ENCODE results near the gene SETD1B.

The SETD1B gene

DNA sequence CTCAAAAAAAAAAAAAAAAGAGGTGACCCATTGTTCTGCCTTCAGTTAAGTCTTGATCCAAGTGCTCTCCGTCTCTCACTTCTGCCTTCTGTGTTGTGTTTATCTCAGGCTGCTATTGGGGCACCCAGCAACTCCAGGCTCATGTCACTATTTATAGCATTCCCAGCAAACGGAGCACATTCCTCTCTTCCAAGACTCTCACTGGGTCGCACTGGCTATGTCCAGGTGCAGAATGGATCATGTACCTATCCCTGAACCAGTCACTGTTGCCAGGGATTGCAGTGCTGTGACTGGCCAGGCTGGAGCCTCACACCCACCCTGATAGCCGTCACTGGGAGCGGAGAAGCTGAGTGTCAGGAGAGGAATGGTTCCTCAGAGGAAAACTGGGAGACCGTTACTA is 41.5 kb upstream of the SETD1B start:
- Histone ChIP-seq H3K9me2 (replicated peaks; ENCODE audit: low read depth, low read length) (no peaks in the 10 kb centered on the region), H3K4me2 (ENCODE audit: low read depth, low read length, poor library complexity, severe bottlenecking) (no peak overlapping the region), H3K4me3 (ENCODE audit: low read length, poor library complexity, severe bottlenecking) (no peak overlapping the region), H3K79me2 (ENCODE audit: insufficient read depth, low read length) (no peaks in the 10 kb centered on the region), H3K36me3 (ENCODE audit: insufficient read depth, low read length) (no peaks in the 10 kb centered on the region), H3K9ac (ENCODE audit: low read depth, low read length, poor library complexity, severe bottlenecking) (no peak overlapping the region), H2AFZ (ENCODE audit: low read length) (no peak overlapping the region), H3F3A (ENCODE audit: low read depth) (no peaks in the 10 kb centered on the region), H3K27me3 (ENCODE audit: insufficient read depth, low read length, poor library complexity, severe bottlenecking) (no peaks in the 10 kb centered on the region), H3K4me1 (ENCODE audit: insufficient read depth, low read length, poor library complexity, severe bottlenecking) (peaks cover 4% of the 10 kb centered on the region), H4K20me1 (ENCODE audit: insufficient read depth, low read length, poor library complexity, severe bottlenecking) (no peaks in the 10 kb centered on the region), H3K9me3 (ENCODE audit: insufficient read depth, low read depth, low read length) (no peaks in the 10 kb centered on the region)
- TF ChIP-seq, protein P1, sequence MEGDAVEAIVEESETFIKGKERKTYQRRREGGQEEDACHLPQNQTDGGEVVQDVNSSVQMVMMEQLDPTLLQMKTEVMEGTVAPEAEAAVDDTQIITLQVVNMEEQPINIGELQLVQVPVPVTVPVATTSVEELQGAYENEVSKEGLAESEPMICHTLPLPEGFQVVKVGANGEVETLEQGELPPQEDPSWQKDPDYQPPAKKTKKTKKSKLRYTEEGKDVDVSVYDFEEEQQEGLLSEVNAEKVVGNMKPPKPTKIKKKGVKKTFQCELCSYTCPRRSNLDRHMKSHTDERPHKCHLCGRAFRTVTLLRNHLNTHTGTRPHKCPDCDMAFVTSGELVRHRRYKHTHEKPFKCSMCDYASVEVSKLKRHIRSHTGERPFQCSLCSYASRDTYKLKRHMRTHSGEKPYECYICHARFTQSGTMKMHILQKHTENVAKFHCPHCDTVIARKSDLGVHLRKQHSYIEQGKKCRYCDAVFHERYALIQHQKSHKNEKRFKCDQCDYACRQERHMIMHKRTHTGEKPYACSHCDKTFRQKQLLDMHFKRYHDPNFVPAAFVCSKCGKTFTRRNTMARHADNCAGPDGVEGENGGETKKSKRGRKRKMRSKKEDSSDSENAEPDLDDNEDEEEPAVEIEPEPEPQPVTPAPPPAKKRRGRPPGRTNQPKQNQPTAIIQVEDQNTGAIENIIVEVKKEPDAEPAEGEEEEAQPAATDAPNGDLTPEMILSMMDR (conservative IDR thresholded peaks at IDR 0.05; ENCODE audit: low read length): no peak
- no peak for TF ChIP-seq EZH2phosphoT487 (IDR thresholded peaks at IDR 0.05; ENCODE audit: borderline replicate concordance)

DNA sequence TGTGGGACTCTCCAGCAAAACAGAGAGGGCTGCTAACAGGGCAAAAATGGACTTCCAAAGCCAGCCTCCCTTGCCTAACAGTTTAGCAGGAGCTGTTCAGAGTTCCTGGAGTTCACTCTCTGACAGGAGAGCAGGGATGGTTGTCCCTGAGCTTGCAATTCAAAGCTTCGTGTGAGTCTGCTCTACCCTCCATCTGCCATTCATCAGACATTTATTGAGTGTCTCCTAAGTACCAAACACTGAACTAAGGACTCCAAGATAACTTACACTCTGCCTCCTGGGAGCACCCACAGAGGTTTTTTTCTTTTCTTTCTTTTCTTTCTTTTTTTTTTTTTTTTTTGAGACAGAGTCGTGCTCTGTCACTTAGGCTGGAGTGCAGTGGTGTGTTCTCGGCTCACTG is 39.0 kb upstream of the SETD1B start:
- Histone ChIP-seq H3F3A (ENCODE audit: low read depth) (no peaks in the 10 kb centered on the region), H3K27me3 (ENCODE audit: insufficient read depth, low read length, poor library complexity, severe bottlenecking) (no peaks in the 10 kb centered on the region), H3K9ac (ENCODE audit: low read depth, low read length, poor library complexity, severe bottlenecking) (no peak overlapping the region), H3K4me3 (ENCODE audit: low read length, poor library complexity, severe bottlenecking) (no peak overlapping the region), H2AFZ (ENCODE audit: low read length) (no peak overlapping the region), H3K36me3 (ENCODE audit: insufficient read depth, low read length) (no peaks in the 10 kb centered on the region), H4K20me1 (ENCODE audit: insufficient read depth, low read length, poor library complexity, severe bottlenecking) (no peaks in the 10 kb centered on the region), H3K9me2 (replicated peaks; ENCODE audit: low read depth, low read length) (no peaks in the 10 kb centered on the region), H3K9me3 (ENCODE audit: insufficient read depth, low read depth, low read length) (no peaks in the 10 kb centered on the region), H3K4me1 (ENCODE audit: insufficient read depth, low read length, poor library complexity, severe bottlenecking) (peaks cover 4% of the 10 kb centered on the region), H3K79me2 (ENCODE audit: insufficient read depth, low read length) (no peaks in the 10 kb centered on the region), H3K4me2 (ENCODE audit: low read depth, low read length, poor library complexity, severe bottlenecking) (no peak overlapping the region)
- TF ChIP-seq, protein P1 (conservative IDR thresholded peaks at IDR 0.05; ENCODE audit: low read length): no peak
- TF ChIP-seq EZH2phosphoT487 (IDR thresholded peaks at IDR 0.05; ENCODE audit: borderline replicate concordance): no peak

- Histone ChIP-seq H3K9me2 (replicated peaks; ENCODE audit: low read depth, low read length) (no peaks in the 10 kb centered on the region), H3K9me3 (ENCODE audit: insufficient read depth, low read depth, low read length) (no peaks in the 10 kb centered on the region), H3K27me3 (ENCODE audit: insufficient read depth, low read length, poor library complexity, severe bottlenecking) (no peaks in the 10 kb centered on the region), H3K4me3 (ENCODE audit: low read length, poor library complexity, severe bottlenecking) (no peak overlapping the region), H3F3A (ENCODE audit: low read depth) (no peaks in the 10 kb centered on the region), H3K79me2 (ENCODE audit: insufficient read depth, low read length) (no peaks in the 10 kb centered on the region), H3K4me1 (ENCODE audit: insufficient read depth, low read length, poor library complexity, severe bottlenecking) (peaks cover 4% of the 10 kb centered on the region), H3K36me3 (ENCODE audit: insufficient read depth, low read length) (no peaks in the 10 kb centered on the region), H3K9ac (ENCODE audit: low read depth, low read length, poor library complexity, severe bottlenecking) (no peak overlapping the region), H2AFZ (ENCODE audit: low read length) (no peak overlapping the region), H3K4me2 (ENCODE audit: low read depth, low read length, poor library complexity, severe bottlenecking) (no peak overlapping the region), H4K20me1 (ENCODE audit: insufficient read depth, low read length, poor library complexity, severe bottlenecking) (no peaks in the 10 kb centered on the region)
- no peak for TF ChIP-seq EZH2phosphoT487 (IDR thresholded peaks at IDR 0.05; ENCODE audit: borderline replicate concordance)
- TF ChIP-seq, protein P1 (conservative IDR thresholded peaks at IDR 0.05; ENCODE audit: low read length): no peak
These were observed 38.2 kb upstream of the SETD1B start for GRCh38 chr12:121765573-121765972.
